Left ventricle myocardium superior (tissue), 1 donor: Measurements from ENCODE around the gene COL27A1. TPM values are rescaled to one million over a fixed set of nuclear protein-coding genes. Genes with fewer than 3 reads are reported as not detected.
"Not testable (repeated sequence)": the region's sequence is repeated elsewhere in the genome, so short reads cannot be mapped to it uniquely, and the experiment has no call there.

Experiments
- ATAC-seq: fragments of 200-7000 bp; cut with Tn5 transposase; one replicate; pipeline ENCODE4 v1.9.1; 2020; ENCODE audit warnings: mild to moderate bottlenecking, moderate library complexity
- DNase-seq: peaks from one replicate; pipeline ENCODE4 v3.0.0-alpha.2; 2020
- intact Hi-C: fragments of 100-400 bp; cut with micrococcal nuclease; formaldehyde crosslinking; loops from one replicate; pipeline ENCODE4 v1.11.0; 2022
- total RNA-seq: library from RNA; stranded (reverse); fragmentation: NEBNext Ultra II Directional; extraction: Animal tissue kit (Norgen Biotek cat#: 25700); gene quantifications from one replicate; pipeline ENCODE4 v1.2.1, GENCODE V29; 2021
- donor health status: DM: no; HTN: yes; CAD: no; lungs with severe emphysema.

Gene COL27A1
- total RNA-seq, 1 donor from 2014 or later = 11.0 TPM

DNA sequence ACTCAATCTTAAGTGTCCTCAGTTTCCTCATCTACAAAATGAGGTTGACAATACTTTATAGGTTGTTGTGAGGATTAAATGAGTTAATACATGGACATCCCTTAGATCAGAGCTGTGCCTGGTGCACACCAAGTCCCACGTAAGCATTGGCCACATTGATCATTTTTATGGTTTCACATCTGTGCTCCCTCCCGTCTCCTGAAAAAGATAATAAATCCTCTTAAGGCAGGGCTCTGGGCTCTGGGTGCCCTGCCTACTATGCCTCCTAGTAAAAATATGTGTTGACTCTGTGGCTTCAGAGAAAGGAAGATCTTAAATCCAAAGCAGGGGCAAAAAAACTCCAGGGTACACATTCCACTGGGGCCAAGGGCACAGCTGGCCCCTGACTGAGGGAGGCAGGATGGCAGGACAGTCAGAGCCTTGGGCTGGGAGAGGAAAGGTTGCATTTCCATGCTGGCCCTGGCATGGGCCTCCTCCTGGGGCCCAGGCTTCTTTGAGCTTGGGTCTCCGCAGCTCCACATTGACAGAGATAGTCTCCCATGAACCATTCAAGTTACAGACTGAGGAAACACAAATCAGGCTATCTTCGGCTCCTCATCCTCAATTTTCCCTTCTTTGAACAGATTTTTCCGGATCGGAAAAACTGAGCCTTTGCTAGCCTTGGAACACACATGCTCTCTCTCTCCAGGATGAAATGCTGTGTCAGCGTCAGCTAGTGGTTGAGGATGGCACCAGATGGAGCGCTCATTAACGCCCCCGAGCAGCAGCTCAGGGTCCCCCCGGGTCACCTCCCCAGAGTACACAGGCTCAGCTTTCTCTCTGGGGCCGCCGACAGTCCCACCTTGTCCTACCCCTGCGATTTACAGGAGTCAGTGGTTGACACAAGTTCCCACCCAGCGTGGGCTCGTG, 33.9 kb upstream of the COL27A1 start:
- DNase-seq (no peak), ATAC-seq (no peak)
- intact Hi-C loops = no loop called here

DNA sequence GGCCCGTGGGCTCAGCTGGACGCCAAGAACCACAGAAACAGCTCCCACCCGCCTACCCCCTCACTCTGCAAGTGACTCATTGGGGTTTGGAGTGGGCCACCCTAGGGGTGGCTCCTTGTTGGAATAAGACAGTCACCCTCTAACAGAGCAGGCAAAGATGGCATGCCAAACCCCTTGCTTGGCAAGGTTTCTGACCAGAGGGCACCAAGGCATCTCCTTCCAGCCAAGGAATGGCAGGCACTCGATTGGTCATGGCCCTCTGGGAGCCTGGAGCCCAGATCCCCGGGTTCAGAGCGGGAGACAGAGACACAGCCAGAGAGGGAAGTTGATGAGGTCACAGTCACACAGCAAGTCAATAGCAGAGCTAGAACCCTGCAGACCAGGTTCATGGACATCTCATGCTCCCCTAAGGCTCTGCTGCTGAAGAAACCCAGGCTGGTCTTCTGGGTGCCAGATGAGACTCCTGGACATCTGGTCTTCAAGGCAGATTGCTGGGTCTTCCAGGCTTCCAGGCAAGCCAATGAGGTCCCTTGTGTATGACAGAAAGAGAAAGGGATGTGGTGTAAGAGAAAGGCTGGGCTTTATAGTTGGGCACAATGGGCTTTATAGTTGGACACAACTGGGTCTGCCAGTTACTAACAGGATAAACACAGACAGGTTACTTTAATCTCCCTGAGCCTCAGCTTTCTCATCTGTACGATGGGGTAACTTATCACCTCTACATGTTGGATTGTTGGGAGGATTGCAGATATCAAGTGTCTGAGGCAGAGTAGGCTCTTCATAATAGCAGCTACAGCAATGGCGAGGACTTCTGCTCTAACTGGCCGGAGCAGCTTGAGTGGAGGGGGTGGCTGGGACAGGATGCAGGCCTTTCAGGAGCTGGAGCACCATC, 33.0 kb upstream of the COL27A1 start:
- DNase-seq (no peak), ATAC-seq (no peak)
- intact Hi-C loops = no loop called here

DNA sequence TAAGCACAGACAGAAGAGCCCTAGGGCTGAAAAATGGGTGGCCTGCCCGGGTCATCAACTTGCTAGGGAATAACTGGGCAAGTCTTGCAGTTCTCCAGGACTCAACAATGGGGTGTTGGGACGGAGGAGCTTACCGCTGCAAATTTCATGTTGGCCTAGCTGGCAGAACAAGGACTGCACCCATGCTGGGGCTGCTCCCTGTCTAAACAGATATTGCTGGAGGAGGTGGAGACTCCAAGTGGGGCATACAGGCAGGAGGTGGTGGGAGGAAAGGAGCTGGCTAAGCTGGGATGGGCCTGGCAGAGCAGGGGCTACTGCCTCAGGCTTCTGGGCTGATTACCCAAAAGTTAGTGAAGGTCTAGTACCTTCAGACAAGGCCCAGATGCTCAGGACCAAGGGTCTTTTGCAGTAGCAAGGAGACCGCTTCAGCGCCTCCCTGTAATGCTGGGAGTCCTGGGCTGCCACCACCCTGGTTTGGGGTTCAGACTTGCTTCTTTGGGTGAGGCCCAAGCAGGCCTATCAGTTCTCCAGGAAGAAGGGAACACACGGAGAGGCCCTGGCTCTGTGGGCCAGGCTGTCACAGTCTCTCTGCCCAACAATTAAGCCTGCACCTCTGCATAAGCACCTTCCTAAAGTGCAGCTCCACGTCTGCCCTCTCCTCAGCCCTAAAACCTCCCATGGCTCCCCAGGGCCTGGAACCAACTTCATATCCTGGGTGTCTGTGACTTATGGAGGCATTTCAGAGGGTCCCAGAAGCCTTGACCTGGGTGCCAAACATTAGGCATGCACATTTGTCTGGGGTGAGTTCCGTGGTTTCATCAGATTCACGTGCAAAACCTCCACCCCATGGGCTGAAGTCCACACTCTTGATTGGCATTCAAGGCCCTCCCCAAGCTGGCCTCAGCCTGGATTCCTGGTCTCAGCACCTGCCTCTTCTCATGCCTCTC, 32.0 kb upstream of the COL27A1 start:
- no peak for ATAC-seq
- intact Hi-C loops = no loop called here
- no peak for DNase-seq

DNA sequence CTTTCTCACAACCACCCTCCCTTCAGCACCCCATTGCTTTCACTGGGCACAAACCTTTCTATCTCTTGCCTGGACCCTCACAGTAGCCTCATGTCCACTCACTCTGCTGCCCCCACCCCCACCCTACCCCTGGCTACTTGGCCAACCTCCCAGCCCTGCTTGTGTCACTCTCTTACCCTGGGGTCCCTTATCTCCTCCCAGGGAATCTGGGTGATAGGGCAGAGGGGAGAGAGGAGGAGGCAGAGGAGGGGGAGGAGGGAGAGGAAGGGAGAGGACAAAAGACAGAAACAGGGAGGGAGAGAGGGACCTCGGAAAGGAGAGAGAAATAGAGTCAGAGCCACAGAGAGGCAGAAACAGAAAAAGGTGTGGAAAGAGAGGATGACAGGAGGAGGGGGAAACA, 31.2 kb upstream of the COL27A1 start:
- intact Hi-C loops = no loop called here
- DNase-seq (no peak), ATAC-seq (peak; percentile 80)

DNA sequence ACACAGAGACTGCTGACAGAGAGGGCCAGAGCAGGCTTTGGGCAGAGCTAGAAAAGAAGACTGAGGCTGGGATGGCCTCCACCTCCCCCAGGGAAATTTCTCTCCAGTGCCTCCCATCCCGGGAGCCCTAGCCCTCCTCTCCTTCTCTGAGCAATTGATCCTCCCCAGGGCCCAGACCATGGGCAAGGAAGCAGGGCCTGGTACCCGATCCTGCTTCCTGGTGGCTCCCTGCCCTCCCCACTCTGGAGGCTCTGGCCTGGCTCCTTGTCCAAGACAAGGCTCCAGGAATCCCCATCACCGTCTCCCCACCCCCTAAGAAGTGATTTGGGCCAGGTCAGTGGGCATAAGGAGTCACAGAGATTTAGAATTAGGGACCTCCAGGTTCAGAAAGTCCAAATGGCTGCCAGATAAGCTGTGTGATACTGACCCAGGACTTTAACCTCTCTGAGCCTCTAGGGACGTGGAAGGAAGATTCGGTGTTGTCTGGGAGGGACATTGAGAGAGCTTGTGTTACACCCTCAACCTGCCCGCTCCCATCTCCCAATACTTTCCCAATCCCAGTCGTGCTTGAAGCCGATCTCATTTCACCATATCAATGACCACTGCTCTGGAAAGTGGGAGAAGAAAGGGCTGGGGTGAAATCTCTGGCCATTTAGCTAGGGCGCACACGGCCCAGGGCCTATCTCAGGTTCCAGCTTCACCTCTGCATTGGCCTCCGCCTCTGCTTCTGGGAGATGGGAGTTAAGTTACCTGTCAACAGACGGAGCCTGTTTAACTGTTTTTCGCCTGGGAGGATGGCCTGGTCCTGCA, 30.5 kb upstream of the COL27A1 start:
- ATAC-seq = no peak
- intact Hi-C loops = no loop called here
- no peak for DNase-seq

DNA sequence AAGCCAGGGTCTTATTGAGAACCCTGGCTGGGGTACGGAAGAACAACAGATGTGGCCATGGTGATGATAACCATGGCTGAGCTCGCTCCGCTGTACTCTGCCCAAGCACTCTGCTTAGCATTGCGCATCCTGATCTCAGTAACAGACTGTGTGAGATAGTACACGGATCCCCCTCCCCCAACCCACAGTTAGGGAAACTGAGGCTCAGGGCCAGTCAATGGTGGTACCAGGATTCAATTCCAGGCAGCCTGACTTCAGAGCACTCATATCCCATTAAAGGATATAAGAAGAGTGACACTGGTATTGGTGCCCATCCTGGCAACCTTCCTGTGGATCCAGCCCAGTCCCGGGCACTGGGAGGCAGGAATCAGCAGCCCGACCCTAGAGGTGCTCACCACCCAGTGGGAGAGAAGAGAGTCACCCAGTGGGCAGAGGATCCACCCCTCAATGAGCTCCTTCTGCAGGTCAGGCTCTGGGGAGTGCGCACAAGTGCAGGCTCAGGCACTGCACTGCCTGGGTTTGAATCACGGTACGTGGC, 29.8 kb upstream of the COL27A1 start:
- no peak for DNase-seq
- intact Hi-C loops = no loop called here
- no peak for ATAC-seq

DNA sequence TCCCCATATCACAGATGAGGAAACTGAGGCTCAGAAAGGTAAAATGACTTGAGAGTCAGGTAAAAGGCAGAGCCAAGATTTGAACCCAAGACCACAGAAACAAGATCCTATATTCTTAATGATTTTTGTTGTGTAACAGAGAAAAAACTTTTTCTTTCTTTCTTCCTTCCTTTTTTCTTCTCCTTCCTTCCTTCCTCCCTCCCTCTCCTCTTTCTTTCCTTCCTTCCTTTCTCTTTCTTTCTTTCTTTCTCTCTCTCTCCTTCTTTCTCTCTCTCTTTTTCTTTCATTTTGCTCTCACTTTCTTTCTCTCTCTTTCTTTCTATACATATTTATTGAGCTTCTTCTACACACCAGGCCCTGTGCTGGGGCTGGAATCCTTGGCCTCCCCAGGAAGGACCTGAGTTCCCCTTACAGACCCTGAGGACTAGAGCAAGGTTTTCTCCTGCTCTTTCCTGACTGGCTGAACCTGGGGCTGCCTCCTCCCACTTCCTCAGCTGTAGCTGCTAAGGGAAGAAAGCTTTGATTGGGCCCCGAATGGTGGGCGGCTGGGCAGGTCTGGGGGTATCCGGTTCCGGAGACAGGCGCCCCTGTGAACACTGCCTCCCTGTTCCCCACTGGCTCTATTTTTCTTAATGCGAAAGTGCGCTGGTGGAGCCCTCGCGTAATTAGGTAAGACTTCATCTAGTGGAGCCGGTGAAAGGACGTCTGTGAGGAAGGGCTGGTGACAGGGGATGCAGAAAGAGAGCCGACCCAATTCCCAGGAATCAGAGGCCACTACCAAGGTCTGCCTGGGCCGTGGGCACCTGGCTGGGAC, 28.9 kb upstream of the COL27A1 start:
- ATAC-seq (no peak), DNase-seq (no peak)
- intact Hi-C loops = no loop called here

DNA sequence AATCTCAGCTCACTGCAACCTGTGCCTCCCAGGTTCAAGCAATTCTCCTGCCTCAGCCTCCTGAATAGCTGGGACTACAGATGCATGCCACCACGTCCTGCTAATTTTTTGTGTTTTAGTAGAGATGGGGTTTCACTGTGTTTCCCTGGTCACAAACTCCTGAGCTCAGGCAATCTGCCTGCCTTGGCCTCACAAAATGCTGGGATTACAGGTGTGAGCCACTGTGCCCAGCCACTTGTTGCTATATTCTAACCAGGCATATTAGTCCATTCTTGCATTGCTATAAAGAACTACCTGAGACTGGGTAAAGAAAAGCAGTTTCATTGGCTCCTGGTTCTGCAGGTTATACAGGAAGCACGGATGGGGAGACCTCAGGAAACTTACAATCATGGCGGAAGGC, 26.6 kb upstream of the COL27A1 start:
- ATAC-seq, intact Hi-C loops: not testable (repeated sequence)

DNA sequence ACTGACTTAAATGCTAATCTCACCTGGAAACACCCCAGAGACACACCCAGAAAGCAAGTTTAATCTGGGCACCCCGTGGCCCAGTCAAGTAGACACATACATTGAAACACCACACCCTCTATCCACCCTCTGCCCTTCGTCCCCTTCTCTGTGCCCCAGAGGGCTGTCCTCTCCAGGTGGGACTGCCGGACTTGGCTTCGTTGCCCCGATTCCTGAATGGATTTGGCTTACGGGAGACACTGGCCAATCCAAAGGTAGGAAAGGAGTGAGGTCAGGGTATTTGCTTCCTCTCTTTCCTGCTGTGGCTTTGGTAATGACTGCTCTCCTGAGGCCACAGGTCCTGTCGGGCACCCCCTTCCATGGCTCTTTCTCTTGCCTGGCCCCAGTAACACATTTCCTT, 25.2 kb upstream of the COL27A1 start:
- ATAC-seq (no peak), DNase-seq (no peak)
- intact Hi-C loops = no loop called here

More for the DNA sequence above, 26.6 kb upstream of the COL27A1 start:
- not testable (repeated sequence) for DNase-seq

DNA sequence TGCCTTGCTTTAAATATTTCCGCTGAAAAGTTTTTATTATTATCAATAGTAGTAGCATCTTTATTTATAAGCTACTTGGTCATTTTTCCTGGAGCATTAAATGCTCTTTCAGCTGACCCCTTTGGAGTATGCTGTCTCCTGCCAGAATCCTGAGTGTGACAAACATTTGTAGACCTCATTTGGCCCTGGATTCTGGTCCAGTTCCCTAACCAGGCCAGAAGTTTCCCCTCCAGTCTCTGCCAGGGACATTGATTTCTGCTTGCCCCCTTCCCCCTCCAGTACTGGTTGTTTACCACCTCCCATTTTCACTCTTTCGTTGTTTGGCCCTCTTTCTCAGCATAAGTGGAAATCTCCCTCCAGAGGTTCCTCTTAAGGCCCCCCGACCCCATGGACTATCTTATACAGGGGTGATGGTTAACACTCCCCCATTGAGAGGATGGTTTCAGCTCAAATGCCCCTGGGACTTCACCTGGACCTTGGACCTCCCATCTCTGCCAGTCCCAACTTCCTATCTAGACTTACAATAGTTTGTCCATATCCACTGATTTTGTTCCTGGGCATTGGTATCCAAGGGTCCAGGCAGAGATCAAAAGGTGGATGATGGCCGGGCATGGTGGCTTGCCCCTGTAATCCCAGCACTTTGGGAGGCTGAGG, 24.6 kb upstream of the COL27A1 start:
- intact Hi-C loops = no loop called here
- DNase-seq (no peak), ATAC-seq (peak; percentile 69)

DNA sequence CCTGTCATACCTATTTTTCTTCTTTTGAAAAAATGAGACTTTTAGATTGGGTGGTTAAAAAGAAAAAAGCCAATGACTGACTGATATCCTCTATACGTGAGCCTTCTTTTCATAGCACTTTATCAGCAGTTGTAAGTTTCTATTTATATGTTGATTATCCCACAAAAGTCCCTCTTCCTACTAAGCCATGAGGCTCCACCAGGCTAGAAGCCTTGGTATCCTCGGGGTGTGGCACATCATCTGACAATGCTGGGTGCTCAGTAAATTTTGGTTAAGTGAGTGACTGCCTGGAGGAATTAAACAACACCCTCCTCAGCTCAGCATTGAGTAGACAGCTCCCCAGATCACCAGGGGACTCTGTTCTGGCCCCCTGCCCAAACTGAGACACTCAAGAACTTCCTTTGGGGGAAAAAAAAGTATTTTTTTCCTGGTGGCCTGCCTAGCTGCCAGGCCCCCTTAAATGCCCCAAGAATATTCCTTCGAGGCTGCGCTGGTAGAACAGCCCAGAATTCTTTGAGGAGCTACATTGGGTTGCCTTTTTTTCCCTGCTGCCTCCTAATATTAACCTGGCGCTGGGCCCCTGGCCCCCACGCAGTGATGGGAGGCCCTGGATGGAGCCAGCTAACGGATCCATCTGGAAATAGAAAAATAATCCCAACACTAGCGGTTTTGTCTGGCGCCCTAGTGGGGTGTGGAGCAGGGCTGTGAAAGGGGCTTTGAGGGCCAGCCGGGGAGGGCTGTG, 23.4 kb upstream of the COL27A1 start:
- peak; percentile 64 for ATAC-seq
- intact Hi-C loops = no loop called here
- DNase-seq = no peak

DNA sequence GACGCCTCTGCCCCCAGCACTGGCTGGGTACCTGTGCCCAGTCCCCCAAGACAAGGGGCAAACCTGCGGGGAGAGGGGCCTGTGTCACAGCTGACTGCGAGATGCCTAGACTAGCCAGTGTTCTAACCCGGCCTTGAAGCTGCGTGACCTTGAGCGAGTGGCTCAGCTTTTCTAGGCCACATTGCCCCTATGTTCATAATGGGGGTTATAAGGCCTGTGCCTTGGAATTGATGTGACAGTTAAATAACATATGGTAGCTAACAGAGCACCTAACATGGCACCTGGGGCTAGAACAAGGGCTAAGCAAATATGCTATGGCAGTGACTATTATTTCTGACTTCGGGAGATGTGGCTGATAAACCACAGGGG, 22.8 kb upstream of the COL27A1 start:
- DNase-seq (no peak), ATAC-seq (no peak)
- intact Hi-C loops = no loop called here

DNA sequence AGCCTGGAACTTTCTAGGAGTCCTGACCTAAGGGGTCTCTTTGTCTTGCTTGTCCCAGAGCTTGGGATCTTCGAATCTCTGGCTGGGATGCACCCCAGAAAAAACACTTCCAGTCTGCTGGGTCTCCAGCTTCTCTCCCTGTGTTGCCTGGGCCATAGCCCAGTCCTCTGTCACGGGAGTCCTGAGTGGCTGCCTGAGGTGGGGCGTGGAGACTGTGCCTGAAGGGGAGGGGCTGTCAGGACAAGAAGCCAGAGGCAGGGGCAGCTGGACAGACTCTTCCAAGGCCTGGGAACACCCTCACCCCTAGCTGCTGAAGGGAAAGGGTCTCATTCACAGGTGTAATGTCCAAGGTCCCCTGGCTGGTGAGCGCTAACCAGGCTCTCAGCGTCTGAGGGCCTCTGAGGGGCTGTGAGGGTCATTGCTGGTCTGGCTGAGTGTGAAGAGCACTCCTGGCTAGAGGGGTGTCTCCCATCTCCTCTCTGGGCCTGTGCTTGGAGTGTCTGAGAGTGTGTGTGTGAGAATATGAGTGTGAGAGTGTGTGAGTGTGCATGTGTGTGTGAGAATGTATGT, 20.4 kb upstream of the COL27A1 start:
- peak; percentile 21 for ATAC-seq

DNA sequence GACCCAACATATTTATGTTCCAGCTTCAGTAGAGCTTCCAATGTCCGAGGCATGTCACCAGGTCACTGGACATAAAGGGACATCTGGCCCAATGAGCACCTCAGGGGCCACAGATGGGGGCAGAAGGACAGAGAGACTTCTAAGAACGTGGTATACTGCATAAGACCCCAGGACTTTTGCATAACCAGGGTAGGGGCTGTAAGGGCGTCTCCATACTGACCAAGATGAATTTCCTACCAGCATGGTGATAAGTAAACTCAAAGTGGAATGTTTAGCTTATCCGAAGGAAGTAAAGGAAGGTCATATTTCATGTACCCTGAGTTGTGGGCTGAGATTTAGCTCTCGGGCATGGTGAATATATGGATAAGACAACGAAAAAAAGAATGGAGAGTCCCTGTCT, 17.5 kb upstream of the COL27A1 start:
- intact Hi-C loops = no loop called here
- ATAC-seq (no peak), DNase-seq (no peak)

More for the DNA sequence above, 20.4 kb upstream of the COL27A1 start:
- DNase-seq = no peak
- intact Hi-C loops = no loop called here

DNA sequence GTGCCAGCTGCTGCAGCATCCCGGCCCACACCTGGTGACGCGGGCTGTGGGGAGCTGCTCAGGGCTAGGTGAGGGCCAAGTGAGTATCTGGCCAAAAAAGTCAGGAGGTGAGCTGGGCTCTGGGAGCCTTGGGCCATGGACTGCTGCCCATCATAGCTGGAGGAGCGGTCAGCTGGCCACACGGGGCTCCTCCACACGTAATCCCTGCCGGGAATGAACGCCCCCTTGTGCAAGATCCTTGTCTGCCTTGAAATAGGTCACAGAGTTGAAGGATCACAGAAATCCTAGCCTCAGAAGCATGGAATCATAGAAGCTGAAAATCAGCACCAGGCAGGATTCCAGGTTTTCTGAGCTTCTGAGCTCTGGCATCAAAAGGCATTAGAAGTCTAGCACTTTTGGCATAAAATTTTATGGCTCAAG, 16.8 kb upstream of the COL27A1 start:
- ATAC-seq = no peak
- DNase-seq = no peak
- intact Hi-C loops = no loop called here

DNA sequence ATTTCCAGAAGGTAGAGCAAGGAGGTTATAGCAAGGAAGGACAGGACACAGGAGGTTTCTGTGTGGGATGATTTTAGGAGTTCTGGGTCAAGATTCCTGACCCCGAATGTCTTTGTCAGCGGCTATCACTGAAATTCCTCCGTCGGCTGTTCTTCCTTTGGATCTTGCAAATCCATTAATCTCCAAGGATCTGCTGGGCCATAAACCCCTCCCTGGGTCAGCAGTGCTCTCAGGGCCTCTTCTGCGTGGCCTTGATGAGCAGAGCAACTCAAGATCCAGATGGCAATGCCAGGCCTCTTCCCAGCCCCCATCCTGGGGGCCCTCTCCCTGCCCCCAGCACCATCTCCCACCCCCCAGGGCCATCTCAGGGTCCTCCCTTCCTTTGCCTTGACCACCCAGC, 16.3 kb upstream of the COL27A1 start:
- ATAC-seq = no peak
- no peak for DNase-seq
- intact Hi-C loops = no loop called here
